Loucy (cell line): ENCODE results near the gene ITSN2.

Source experiments
- H2AFZ ChIP-seq: fragments of 200-600 bp; sonication (generic); 2 replicates; pipeline ENCODE4 v1.6.0; 2016; ENCODE audit warnings: antibody characterized with exemption, mild to moderate bottlenecking, low read length, moderate library complexity
- H3F3A ChIP-seq: fragments of 200-600 bp; 2 replicates; pipeline ENCODE4 v1.6.0; 2016; ENCODE audit warnings: antibody characterized with exemption, low read depth, mild to moderate bottlenecking
- H3K27me3 ChIP-seq: fragments of 200-600 bp; sonication (generic); 2 replicates; pipeline ENCODE4 v1.6.1; 2014; ENCODE audit warnings: low read length, mild to moderate bottlenecking; ENCODE audit not compliant: insufficient read depth, poor library complexity, severe bottlenecking
- H3K36me3 ChIP-seq: fragments of 200-600 bp; sonication (generic); 2 replicates; pipeline ENCODE4 v1.6.1; 2016; ENCODE audit warnings: low read length; ENCODE audit not compliant: insufficient read depth
- H3K4me1 ChIP-seq: fragments of 200-600 bp; sonication (generic); 2 replicates; pipeline ENCODE4 v1.5.1; 2014; ENCODE audit warnings: low read length, mild to moderate bottlenecking; ENCODE audit not compliant: insufficient read depth, poor library complexity, severe bottlenecking
- H3K4me2 ChIP-seq: fragments of 200-600 bp; sonication (generic); 2 replicates; pipeline ENCODE4 v1.6.0; 2014; ENCODE audit warnings: antibody characterized with exemption, low read length, low read depth, mild to moderate bottlenecking; ENCODE audit not compliant: poor library complexity, severe bottlenecking
- H3K4me3 ChIP-seq: fragments of 200-600 bp; sonication (generic); 2 replicates; pipeline ENCODE4 v1.5.1; 2014; ENCODE audit warnings: low read length, mild to moderate bottlenecking, mixed read lengths; ENCODE audit not compliant: poor library complexity, severe bottlenecking
- H3K79me2 ChIP-seq: fragments of 200-600 bp; sonication (generic); 2 replicates; pipeline ENCODE4 v1.6.1; 2014; ENCODE audit warnings: low read length; ENCODE audit not compliant: insufficient read depth
- H3K9ac ChIP-seq: fragments of 200-600 bp; sonication (generic); 2 replicates; pipeline ENCODE4 v1.6.0; 2014; ENCODE audit warnings: mild to moderate bottlenecking, low read depth, low read length, moderate library complexity; ENCODE audit not compliant: poor library complexity, severe bottlenecking
- H3K9me2 ChIP-seq: fragments of 200-600 bp; sonication (generic); replicated peaks from 2 replicates; pipeline ENCODE4 v1.6.1; 2016; ENCODE audit warnings: low read depth, low read length, mixed read lengths
- H3K9me3 ChIP-seq: fragments of 200-600 bp; sonication (generic); 2 replicates; pipeline ENCODE4 v1.6.1; 2014; ENCODE audit warnings: mild to moderate bottlenecking, antibody characterized with exemption, low read length, low read depth; ENCODE audit not compliant: insufficient read depth
- H4K20me1 ChIP-seq: fragments of 200-600 bp; sonication (generic); 2 replicates; pipeline ENCODE4 v1.6.0; 2014; ENCODE audit warnings: antibody characterized with exemption, low read length, mild to moderate bottlenecking; ENCODE audit not compliant: insufficient read depth, poor library complexity, severe bottlenecking
- CTCF ChIP-seq: fragments of 200-600 bp; sonication (generic); conservative IDR thresholded peaks from 2 replicates; pipeline ENCODE4 v1.5.1; 2014; ENCODE audit warnings: mild to moderate bottlenecking, antibody characterized with exemption, low read length
- EZH2phosphoT487 ChIP-seq: fragments of 200-600 bp; IDR thresholded peaks from 2 replicates; pipeline ENCODE4 v1.6.1; 2018; ENCODE audit warnings: antibody characterized with exemption, mild to moderate bottlenecking, moderate library complexity, borderline replicate concordance

ITSN2 gene

DNA sequence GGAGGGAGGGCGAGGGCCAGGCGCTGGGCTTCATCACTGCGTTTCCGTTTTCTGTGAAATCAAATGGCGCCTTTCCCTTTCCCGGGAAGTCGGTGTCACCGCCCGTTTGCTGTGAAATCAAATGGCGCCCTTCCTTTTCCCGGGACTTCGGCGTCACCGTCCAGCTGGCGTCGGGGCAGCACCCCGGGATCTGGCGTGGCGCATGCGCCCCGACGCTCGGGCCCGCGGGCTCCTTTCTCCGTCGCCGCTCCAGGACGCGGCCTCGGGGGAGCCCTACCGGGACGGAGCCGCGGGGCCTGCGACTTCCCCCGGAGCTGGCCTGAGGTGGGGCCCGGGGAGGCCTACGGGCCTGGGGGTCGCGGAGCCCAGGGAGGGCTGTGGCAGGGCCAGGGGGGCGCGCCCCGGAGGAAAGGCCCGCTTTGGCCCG, 185.5 kb downstream of the ITSN2 start, which contains the start of gene FAM228A:
TSS of gene FAM228A (plus strand) at position 203 of the 427 bp plus-strand sequence. CDS start 428 bp downstream, outside the sequence.
- TF ChIP-seq EZH2phosphoT487 (no peak), CTCF (no peak)
- H3K27me3 ChIP-seq = no peaks in the 10 kb centered on the region
- no peaks in the 10 kb centered on the region for H3K79me2 ChIP-seq
- no peaks in the 10 kb centered on the region for H4K20me1 ChIP-seq
- H3F3A ChIP-seq = no peaks in the 10 kb centered on the region
- no peaks in the 10 kb centered on the region for H3K36me3 ChIP-seq
- H3K4me1 ChIP-seq = peaks cover 10% of the 10 kb centered on the region
- H3K4me2 ChIP-seq = no peak within 1 kb of the TSS
- no peak within 1 kb of the TSS for H3K4me3 ChIP-seq
- H3K9me2 ChIP-seq = no peaks in the 10 kb centered on the region
- no peak within 1 kb of the TSS for H3K9ac ChIP-seq
- H2AFZ ChIP-seq = no peak within 1 kb of the TSS
- H3K9me3 ChIP-seq = no peaks in the 10 kb centered on the region

DNA sequence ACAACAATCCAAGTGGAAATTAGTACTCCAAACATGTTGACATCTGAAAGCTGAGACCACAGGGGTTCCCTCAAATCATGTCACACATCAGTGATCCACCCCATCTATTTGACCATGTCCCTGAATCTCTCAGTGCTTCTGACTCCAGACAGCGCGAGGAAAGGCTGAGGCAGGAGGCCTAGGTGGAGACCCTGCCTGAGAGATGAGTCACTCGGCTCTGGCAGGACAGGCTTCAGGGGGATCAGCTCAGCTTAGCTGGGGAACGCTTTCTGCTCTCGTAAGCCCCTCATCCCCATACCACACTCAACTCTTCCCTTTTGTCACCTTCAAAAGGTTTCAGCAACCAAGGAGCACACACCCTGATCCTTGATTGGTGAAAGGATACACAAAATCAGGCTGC, 191.3 kb downstream of the ITSN2 start:
- H3K27me3 ChIP-seq = no peaks in the 10 kb centered on the region
- H3F3A ChIP-seq = no peaks in the 10 kb centered on the region
- H3K9ac ChIP-seq = no peak overlapping the region
- H3K36me3 ChIP-seq = no peaks in the 10 kb centered on the region
- H3K9me2 ChIP-seq = no peaks in the 10 kb centered on the region
- no peaks in the 10 kb centered on the region for H3K9me3 ChIP-seq
- no peaks in the 10 kb centered on the region for H3K79me2 ChIP-seq
- no peak for TF ChIP-seq CTCF
- no peak for TF ChIP-seq EZH2phosphoT487
- no peaks in the 10 kb centered on the region for H3K4me1 ChIP-seq
- no peak overlapping the region for H3K4me2 ChIP-seq
- H2AFZ ChIP-seq = no peak overlapping the region
- no peaks in the 10 kb centered on the region for H4K20me1 ChIP-seq
- no peak overlapping the region for H3K4me3 ChIP-seq

GRCh38 chr2:24164416-24164973, 195.8 kb downstream of the ITSN2 start:
- TF ChIP-seq EZH2phosphoT487 (no peak), CTCF (peak; percentile 99)
- H3K9me3 ChIP-seq = no peaks in the 10 kb centered on the region

More at GRCh38 chr2:24164416-24164973, 195.8 kb downstream of the ITSN2 start:
- Histone ChIP-seq H3K27me3 (no peaks in the 10 kb centered on the region), H3K79me2 (no peaks in the 10 kb centered on the region), H2AFZ (peak overlapping the region; percentile 68), H3K9me2 (no peaks in the 10 kb centered on the region), H3K4me2 (no peak overlapping the region), H3K9ac (peak overlapping the region; percentile 29), H3K4me1 (no peaks in the 10 kb centered on the region), H3F3A (no peaks in the 10 kb centered on the region), H4K20me1 (no peaks in the 10 kb centered on the region), H3K4me3 (no peak overlapping the region), H3K36me3 (no peaks in the 10 kb centered on the region)
